A549 (cell line): ENCODE results near the gene IPO8. TPM values are rescaled to one million over a fixed set of nuclear protein-coding genes. Genes with fewer than 3 reads are reported as not detected.

Experiments
- ATAC-seq, 2 experiments: fragments of 200-7000 bp in 1 of 2; fragments of >200 bp in 1 of 2; cut with Nextera tagmentation in 1 of 2; cut with Tn5 transposase in 1 of 2; 3 replicates each; pipeline versions ENCODE4 v1.8.0 to v1.9.1; 2018 to 2020; ENCODE audit warnings: mild to moderate bottlenecking in 1 of 2, moderate library complexity in 1 of 2
- CTCF ChIA-PET: fragments of 300-600 bp; sonication (Branson Sonifier 250); formaldehyde crosslinking; extraction: SDS; loops from one replicate; lab custom pipeline; 2021; ENCODE audit warnings: antibody characterized with exemption, inconsistent platforms; lab: Yijun Ruan, JAX
- POLR2A ChIA-PET: fragments of 350-600 bp; formaldehyde crosslinking; extraction: SDS; loops from one replicate; lab custom pipeline; 2021; ENCODE audit warnings: antibody characterized with exemption, inconsistent platforms; lab: Yijun Ruan, JAX
- DNase-seq, 2 experiments: peaks; one replicate each; pipeline versions ENCODE4 v3.0.0 to v3.0.0-alpha.2; 2011 to 2016; ENCODE audit warnings: low read depth in 1 of 2, low spot score in 1 of 2
- FAIRE-seq: peaks from 2 replicates; lab custom pipeline; 2011; peaks lifted over from hg19 to GRCh38; lab: Jason Lieb, UNC
- H3K27ac ChIP-seq, 2 experiments: fragments of >200 bp; sonication (Bioruptor Twin); formaldehyde crosslinking; 3 replicates each; pipeline ENCODE4 v1.5.1; 2016 to 2017
- H3K4me1 ChIP-seq: fragments of >200 bp; sonication (Bioruptor Twin); formaldehyde crosslinking; 3 replicates; pipeline ENCODE4 v1.6.1; 2016
- H3K4me2 ChIP-seq: fragments of >200 bp; sonication (Bioruptor Twin); formaldehyde crosslinking; 3 replicates; pipeline ENCODE4 v1.6.1; 2016
- H3K4me3 ChIP-seq: fragments of >200 bp; sonication (Bioruptor Twin); formaldehyde crosslinking; 3 replicates; pipeline ENCODE4 v1.5.1; 2016
- H3K9me3 ChIP-seq: fragments of >200 bp; sonication (Bioruptor Twin); formaldehyde crosslinking; 3 replicates; pipeline ENCODE4 v1.6.1; 2016
- CBX8 ChIP-seq: fragments of 200-600 bp; sonication (generic); IDR thresholded peaks from 2 replicates; pipeline ENCODE4 v1.6.1; 2016
- CHD2 ChIP-seq: fragments of 150-350 bp; IDR thresholded peaks from 2 replicates; pipeline ENCODE4 v1.6.1; 2014; ENCODE audit warnings: low read length; ENCODE audit not compliant: partially characterized antibody
- CTCF ChIP-seq: fragments of >200 bp; sonication (Bioruptor Twin); formaldehyde crosslinking; IDR thresholded peaks from 3 replicates; pipeline ENCODE4 v1.5.1; 2016
- EHMT2 ChIP-seq: fragments of 200-600 bp; sonication (generic); IDR thresholded peaks from 2 replicates; pipeline ENCODE4 v1.6.1; 2016; ENCODE audit warnings: antibody characterized with exemption, low read depth, mild to moderate bottlenecking, moderate library complexity
- EP300 ChIP-seq, 2 experiments: fragments of >200 bp; sonication (Bioruptor Twin); formaldehyde crosslinking; IDR thresholded peaks; 2 replicates in 1 of 2; 3 replicates in 1 of 2; pipeline ENCODE4 v1.6.1; 2016 to 2017
- ESRRA ChIP-seq: fragments of 150-350 bp; IDR thresholded peaks from 2 replicates; pipeline ENCODE4 v1.6.1; 2014; ENCODE audit warnings: mild to moderate bottlenecking, low read length, borderline replicate concordance
- FOSB ChIP-seq: fragments of 250-450 bp; sonication (Bioruptor Pico); IDR thresholded peaks from 2 replicates; pipeline ENCODE4 v1.5.0; 2020; ENCODE audit warnings: mild to moderate bottlenecking, moderate library complexity
- FOSL2 ChIP-seq, 2 experiments: fragments of 450-650 bp in 1 of 2; fragments of >200 bp in 1 of 2; sonication (Bioruptor Twin) in 1 of 2; formaldehyde crosslinking; IDR thresholded peaks; 2 replicates each; pipeline versions ENCODE4 v1.5.0 to v1.6.1; 2016 to 2020; ENCODE audit warnings: mild to moderate bottlenecking in 1 of 2, moderate library complexity in 1 of 2
- HDAC2 ChIP-seq: fragments of 200-600 bp; sonication (generic); IDR thresholded peaks from 2 replicates; pipeline ENCODE4 v1.6.1; 2016
- HMGXB4 ChIP-seq: fragments of 250-450 bp; sonication (Bioruptor Pico); IDR thresholded peaks from 2 replicates; pipeline ENCODE4 v1.5.0; 2021; ENCODE audit warnings: mild to moderate bottlenecking, moderate library complexity, borderline replicate concordance
- HOXB5 ChIP-seq: fragments of 250-450 bp; sonication (Bioruptor Pico); IDR thresholded peaks from 2 replicates; pipeline ENCODE4 v1.5.0; 2020; ENCODE audit warnings: mild to moderate bottlenecking, moderate library complexity
- KDM1A ChIP-seq: fragments of 200-600 bp; sonication (generic); IDR thresholded peaks from 2 replicates; pipeline ENCODE4 v1.6.1; 2016; ENCODE audit warnings: low read depth, mild to moderate bottlenecking
- KDM5A ChIP-seq: fragments of 200-600 bp; sonication (generic); IDR thresholded peaks from 2 replicates; pipeline ENCODE4 v1.6.1; 2016; ENCODE audit warnings: antibody characterized with exemption, mild to moderate bottlenecking
- MAFK ChIP-seq: fragments of 450-650 bp; IDR thresholded peaks from 2 replicates; pipeline ENCODE4 v1.6.1; 2014; ENCODE audit not compliant: partially characterized antibody
- NFE2L2 ChIP-seq: fragments of 150-350 bp; conservative IDR thresholded peaks from 2 replicates; pipeline ENCODE4 v1.6.1; 2014; ENCODE audit warnings: low read length
- NR3C1 ChIP-seq: fragments of >200 bp; sonication (Bioruptor Twin); formaldehyde crosslinking; IDR thresholded peaks from 3 replicates; pipeline ENCODE4 v1.6.1; 2017
- PHF8 ChIP-seq: fragments of 200-600 bp; sonication (generic); IDR thresholded peaks from 2 replicates; pipeline ENCODE4 v1.6.1; 2016; ENCODE audit warnings: low read depth, mild to moderate bottlenecking, antibody characterized with exemption, moderate library complexity, borderline replicate concordance
- RAD21 ChIP-seq, 2 experiments: fragments of >200 bp in 1 of 2; sonication (Bioruptor Twin) in 1 of 2; formaldehyde crosslinking in 1 of 2; IDR thresholded peaks in 1 of 2; conservative IDR thresholded peaks in 1 of 2; 2 replicates in 1 of 2; 3 replicates in 1 of 2; pipeline ENCODE4 v1.6.1; 2012 to 2018; ENCODE audit warnings: inconsistent platforms in 1 of 2
- SREBF2 ChIP-seq: fragments of 450-650 bp; IDR thresholded peaks from 2 replicates; pipeline ENCODE4 v1.6.1; 2014; ENCODE audit warnings: mild to moderate bottlenecking, moderate library complexity
- ZC3H11A ChIP-seq: fragments of 450-650 bp; IDR thresholded peaks from 2 replicates; pipeline ENCODE4 v1.6.1; 2014; ENCODE audit warnings: antibody characterized with exemption, mild to moderate bottlenecking
- WGBS: methylation state at CpG from one replicate; pipeline ENCODE4 v1.1.6; 2017; ENCODE audit errors: missing lambda C conversion rate; 5-methylcytosine and 5-hydroxymethylcytosine counted together
- polyA plus RNA-seq, 4 experiments: library from polyadenylated mRNA; depleted of rRNA in 3 of 4; stranded (reverse); fragments of >200 nt; fragmentation: RNase III in 1 of 4; extraction: RNeasy Plus Mini Kit Qiagen cat#74134 plus additional on column Dnase treatment in 1 of 4; gene quantifications; 2 replicates in 3 of 4; 3 replicates in 1 of 4; pipeline ENCODE4 v1.2.3, GENCODE V29; 2011 to 2017
- TF ChIP-seq, protein P1 (sequence below): IDR thresholded peaks from 2 replicates; pipeline ENCODE4 v1.6.1; 2012
- TF ChIP-seq, protein P2 (sequence below): fragments of >200 bp; sonication (Bioruptor Twin); formaldehyde crosslinking; IDR thresholded peaks from 2 replicates; pipeline ENCODE4 v1.6.1; 2016

The IPO8 gene
- polyA plus RNA-seq, 2 of the 4 experiments (the other 2 are of a cell fraction): 23.1 to 31.8 TPM

- FAIRE-seq: no peak
- no peak overlapping the region for H3K4me2 ChIP-seq
- ATAC-seq: no peak
- TF ChIP-seq FOSL2 (IDR thresholded peaks at IDR 0.05) (no peak), FOSL2 (CRISPR knock-in tag; IDR thresholded peaks at IDR 0.05) (no peak), ZC3H11A (no peak), MAFK (no peak), CHD2 (no peak), KDM1A (no peak), NFE2L2 (no peak), ESRRA (no peak), CTCF (no peak), HOXB5 (no peak), CBX8 (no peak), EHMT2 (no peak), KDM5A (no peak), PHF8 (no peak), NR3C1 (no peak), FOSB (CRISPR knock-in tag) (no peak), EP300 (IDR thresholded peaks at IDR 0.05) (no peak)
- TF ChIP-seq, protein P1, sequence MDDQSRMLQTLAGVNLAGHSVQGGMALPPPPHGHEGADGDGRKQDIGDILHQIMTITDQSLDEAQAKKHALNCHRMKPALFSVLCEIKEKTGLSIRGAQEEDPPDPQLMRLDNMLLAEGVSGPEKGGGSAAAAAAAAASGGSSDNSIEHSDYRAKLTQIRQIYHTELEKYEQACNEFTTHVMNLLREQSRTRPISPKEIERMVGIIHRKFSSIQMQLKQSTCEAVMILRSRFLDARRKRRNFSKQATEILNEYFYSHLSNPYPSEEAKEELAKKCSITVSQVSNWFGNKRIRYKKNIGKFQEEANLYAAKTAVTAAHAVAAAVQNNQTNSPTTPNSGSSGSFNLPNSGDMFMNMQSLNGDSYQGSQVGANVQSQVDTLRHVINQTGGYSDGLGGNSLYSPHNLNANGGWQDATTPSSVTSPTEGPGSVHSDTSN: no peak
- TF ChIP-seq, all 56 proteins: peak for 0
- no peak for DNase-seq
- 92% methylated on average over 2 of the region's 2 CpGs for WGBS
- ChIA-PET CTCF (interaction anchor here (0.8 to 1.3 kb wide), 2 partner anchors 25 to 77 kb away, joined by 3 to 4 read pairs; partner anchors contain the start of gene CAPRIN2), POLR2A (no interaction called here)
- no peak overlapping the region for H3K4me3 ChIP-seq
- H3K4me1 ChIP-seq: peaks cover 16% of the 10 kb centered on the region
- no peak overlapping the region for H3K27ac ChIP-seq
- H3K9me3 ChIP-seq: no peaks in the 10 kb centered on the region
Observed at GRCh38 chr12:30730011-30730410, 34.3 kb upstream of the IPO8 start.

DNA sequence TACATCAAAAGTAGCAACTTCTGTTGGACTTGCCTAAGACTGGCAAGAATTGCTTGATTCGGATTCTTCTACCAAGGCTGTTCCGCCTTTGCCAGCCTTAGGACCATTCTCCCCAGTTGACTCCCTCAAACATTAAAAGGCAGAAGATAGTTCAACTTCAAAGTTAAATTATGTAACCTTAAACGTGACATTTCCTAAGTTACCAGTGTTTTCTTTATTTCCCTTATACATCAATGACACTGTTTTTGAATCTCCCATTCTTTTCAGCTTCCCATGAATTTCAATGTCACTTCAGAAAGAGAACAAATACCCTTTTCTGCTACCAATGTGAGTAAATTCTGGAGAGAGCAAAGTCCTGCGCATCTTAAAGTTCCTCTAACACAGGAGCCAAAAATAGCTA lies 33.9 kb upstream of the IPO8 start:
- no peak overlapping the region for H3K27ac ChIP-seq
- H3K4me3 ChIP-seq: no peak overlapping the region
- H3K4me1 ChIP-seq: peaks cover 16% of the 10 kb centered on the region
- POLR2A ChIA-PET: no interaction called here
- FAIRE-seq: peak; percentile 36
- no peak for ATAC-seq
- 91% methylated on average over 4 of the region's 4 CpGs for WGBS
- CTCF ChIA-PET: interaction anchor here (1.3 kb wide), 1 partner anchor 26 kb away, joined by 4 read pairs; the partner anchor contains the start of gene CAPRIN2
- H3K9me3 ChIP-seq: no peaks in the 10 kb centered on the region
- no peak overlapping the region for H3K4me2 ChIP-seq
- DNase-seq: no peak
- no peak for TF ChIP-seq CBX8
- no peak for TF ChIP-seq HDAC2
- TF ChIP-seq, protein P2, sequence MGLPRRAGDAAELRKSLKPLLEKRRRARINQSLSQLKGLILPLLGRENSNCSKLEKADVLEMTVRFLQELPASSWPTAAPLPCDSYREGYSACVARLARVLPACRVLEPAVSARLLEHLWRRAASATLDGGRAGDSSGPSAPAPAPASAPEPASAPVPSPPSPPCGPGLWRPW: no peak
- no peak for TF ChIP-seq RAD21 (conservative IDR thresholded peaks at IDR 0.05 in 1 of 2, IDR thresholded peaks at IDR 0.05 in 1 of 2)
- TF ChIP-seq PHF8: no peak
- no peak for TF ChIP-seq SREBF2
- TF ChIP-seq HMGXB4 (CRISPR knock-in tag): no peak
- no peak for TF ChIP-seq KDM1A
